Left cardiac atrium (tissue), 4 donors: ENCODE measurements around the gene SPANXN4. TPM values are rescaled to one million over a fixed set of nuclear protein-coding genes. Genes with fewer than 3 reads are reported as not detected.

Experiments used
- ATAC-seq, 2 donors: fragments of 200-7000 bp; cut with Tn5 transposase; one replicate each; pipeline ENCODE4 v1.9.1; 2020; ENCODE audit warnings: mild to moderate bottlenecking in 2 of 2, moderate library complexity in 2 of 2
- DNase-seq: peaks from one replicate; pipeline ENCODE4 v3.0.0-alpha.2; 2020
- intact Hi-C, 2 donors: fragments of 100-400 bp; cut with DNase I; formaldehyde crosslinking; loops; one replicate each; pipeline versions ENCODE4 v1.14.1 to v1.15.1; 2022 to 2023
- long read RNA-seq: library from polyadenylated mRNA; unstranded; transcript quantifications from one replicate; pipeline ENCODE4 v2.0.0, GENCODE V29; 2021
- total RNA-seq, 2 donors: library from RNA; stranded (reverse); fragmentation: NEBNext Ultra II Directional; extraction: Animal tissue kit (Norgen Biotek cat#: 25700); gene quantifications; one replicate each; pipeline ENCODE4 v1.2.1, GENCODE V29; 2021
- donor health status: DM: no; HTN: yes; CAD: no.
- donor health status: DM: no; HTN: yes; CAD: no; lungs with severe emphysema.
- donor health status: DM: yes; HTN: yes; CAD: no.
- donor health status: Dilated cardiomyopathy.

The SPANXN4 gene
- total RNA-seq: not detected
- long read RNA-seq: 0 reads

GRCh38 chrX:143025628-143026027, at the start of gene SPANXN4:
TSS of gene SPANXN4 (plus strand) at chrX:143025928. CDS start at chrX:143026015, 87 bp downstream.
- no peak for ATAC-seq
- intact Hi-C loops: no loop called here
- no peak for DNase-seq

GRCh38 chrX:142977128-142977914, 48.4 kb upstream of the SPANXN4 start:
- no peak for DNase-seq
- no peak for ATAC-seq
- intact Hi-C loops: no loop called here

GRCh38 chrX:142978130-142978684, 47.5 kb upstream of the SPANXN4 start:
- ATAC-seq: no peak
- DNase-seq: no peak
- intact Hi-C loops: no loop called here

- no peak for DNase-seq
- intact Hi-C loops: no loop called here
- no peak for ATAC-seq
Observed at GRCh38 chrX:142982679-142983078, 43.0 kb upstream of the SPANXN4 start.

GRCh38 chrX:142994988-142995387, 30.7 kb upstream of the SPANXN4 start:
- ATAC-seq (no peak), DNase-seq (no peak)
- intact Hi-C loops: loop anchor here in 1 of 2 donors (5.0 kb wide), 1 partner anchor 47 kb away; no protein-coding TSS in a partner anchor

GRCh38 chrX:142998447-142999198, 27.1 kb upstream of the SPANXN4 start:
- DNase-seq (no peak), ATAC-seq (no peak)
- intact Hi-C loops: no loop called here

GRCh38 chrX:142999199-142999701, 26.5 kb upstream of the SPANXN4 start:
- ATAC-seq (no peak), DNase-seq (no peak)
- intact Hi-C loops: no loop called here

GRCh38 chrX:143002206-143002605, 23.5 kb upstream of the SPANXN4 start:
- intact Hi-C loops: no loop called here
- DNase-seq (no peak), ATAC-seq (no peak)

GRCh38 chrX:143017272-143017671, 8.5 kb upstream of the SPANXN4 start:
- ATAC-seq: no peak
- no peak for DNase-seq
- intact Hi-C loops: no loop called here

GRCh38 chrX:143027275-143027674, 1.5 kb downstream of the SPANXN4 start:
- intact Hi-C loops: no loop called here
- DNase-seq: no peak
- no peak for ATAC-seq

GRCh38 chrX:143047511-143047910, 21.8 kb downstream of the SPANXN4 start:
- intact Hi-C loops: no loop called here
- ATAC-seq (no peak), DNase-seq (no peak)

- intact Hi-C loops: no loop called here
- ATAC-seq (no peak), DNase-seq (no peak)
Observed at GRCh38 chrX:143058120-143058519, 32.4 kb downstream of the SPANXN4 start.

- intact Hi-C loops: no loop called here
- no peak for ATAC-seq
Observed at GRCh38 chrX:143081231-143081630, 55.5 kb downstream of the SPANXN4 start.

GRCh38 chrX:143082537-143082936, 56.8 kb downstream of the SPANXN4 start:
- intact Hi-C loops: no loop called here
- ATAC-seq (no peak), DNase-seq (no peak)

More at GRCh38 chrX:143081231-143081630, 55.5 kb downstream of the SPANXN4 start:
- no peak for DNase-seq
